ENCODE results near the gene CHRNA4. TPM values are rescaled to one million over a fixed set of nuclear protein-coding genes. Genes with fewer than 3 reads are reported as not detected.

Gene CHRNA4
- total RNA-seq, 2 experiments from 2014 or later = not detected

- CTCF ChIA-PET = no interaction called here
These were observed 42.4 kb upstream of the CHRNA4 start for GRCh38 chr20:63403403-63404105.

GRCh38 chr20:63402860-63403220 is 41.7 kb upstream of the CHRNA4 start:
- no peaks in the 10 kb centered on the region for H3K9me3 Mint-ChIP-seq
- TF ChIP-seq CTCF (IDR thresholded peaks at IDR 0.05) = no peak
- ATAC-seq (ENCODE audit: poor library complexity) (no peak), DNase-seq (no peak)
- ChIA-PET CTCF (no interaction called here), POLR2A (no interaction called here)
- no peaks in the 10 kb centered on the region for H3K36me3 ChIP-seq (ENCODE audit: insufficient read depth, low read length)
- H3K27ac Mint-ChIP-seq = no peak overlapping the region
- H3K4me3 Mint-ChIP-seq = no peak overlapping the region
- peaks cover 0 to 3% of the 10 kb centered on the region in 2 experiments for H3K27me3 ChIP-seq (ENCODE audit: control insufficient read depth in 1 of 2, insufficient read depth in 2 of 2, low read length in 2 of 2)
- H3K9me3 ChIP-seq (ENCODE audit: control insufficient read depth in 1 of 2, insufficient read depth in 1 of 2, low read length in 2 of 2) = peaks cover 0 to 9% of the 10 kb centered on the region in 2 experiments
- no peaks in the 10 kb centered on the region for H3K4me1 Mint-ChIP-seq (ENCODE audit: low read depth)
- intact Hi-C loops (cut with DNase I, micrococcal nuclease) = no loop called here
- H3K4me3 ChIP-seq (ENCODE audit: low read length) = no peak overlapping the region
- H3K27me3 Mint-ChIP-seq = no peaks in the 10 kb centered on the region
- no peaks in the 10 kb centered on the region for H3K36me3 Mint-ChIP-seq (ENCODE audit: low read depth)
- H3K27ac ChIP-seq (ENCODE audit: low read depth in 1 of 2, low read length in 2 of 2) = no peak overlapping the region
- H3K4me1 ChIP-seq (ENCODE audit: insufficient read depth, low read length) = no peaks in the 10 kb centered on the region

More at GRCh38 chr20:63403403-63404105, 42.4 kb upstream of the CHRNA4 start:
- Histone ChIP-seq H3K27ac (ENCODE audit: low read depth in 1 of 2, low read length in 2 of 2) (no peak overlapping the region), H3K4me3 (ENCODE audit: low read length) (no peak overlapping the region), H3K27me3 (ENCODE audit: control insufficient read depth in 1 of 2, insufficient read depth in 2 of 2, low read length in 2 of 2) (peaks cover 0 to 3% of the 10 kb centered on the region in 2 experiments), H3K4me1 (ENCODE audit: insufficient read depth, low read length) (no peaks in the 10 kb centered on the region), H3K9me3 (ENCODE audit: control insufficient read depth in 1 of 2, insufficient read depth in 1 of 2, low read length in 2 of 2) (peaks cover 0 to 9% of the 10 kb centered on the region in 2 experiments), H3K36me3 (ENCODE audit: insufficient read depth, low read length) (no peaks in the 10 kb centered on the region)
- no peak for ATAC-seq (ENCODE audit: poor library complexity)
- no peak for TF ChIP-seq CTCF (IDR thresholded peaks at IDR 0.05)
- no peak overlapping the region for H3K27ac Mint-ChIP-seq
- no peaks in the 10 kb centered on the region for H3K36me3 Mint-ChIP-seq (ENCODE audit: low read depth)
- no peaks in the 10 kb centered on the region for H3K4me1 Mint-ChIP-seq (ENCODE audit: low read depth)
- POLR2A ChIA-PET = no interaction called here
- H3K9me3 Mint-ChIP-seq = no peaks in the 10 kb centered on the region
- no peaks in the 10 kb centered on the region for H3K27me3 Mint-ChIP-seq
- DNase-seq = no peak
- H3K4me3 Mint-ChIP-seq = no peak overlapping the region
- intact Hi-C loops (cut with DNase I, micrococcal nuclease) = no loop called here

GRCh38 chr20:63402181-63402859 is 41.2 kb upstream of the CHRNA4 start:
- Histone ChIP-seq H3K4me3 (ENCODE audit: low read length) (no peak overlapping the region), H3K27me3 (ENCODE audit: control insufficient read depth in 1 of 2, insufficient read depth in 2 of 2, low read length in 2 of 2) (peaks cover 0 to 3% of the 10 kb centered on the region in 2 experiments), H3K4me1 (ENCODE audit: insufficient read depth, low read length) (no peaks in the 10 kb centered on the region), H3K9me3 (ENCODE audit: control insufficient read depth in 1 of 2, insufficient read depth in 1 of 2, low read length in 2 of 2) (peaks cover 0 to 4% of the 10 kb centered on the region in 2 experiments), H3K36me3 (ENCODE audit: insufficient read depth, low read length) (no peaks in the 10 kb centered on the region), H3K27ac (ENCODE audit: low read depth in 1 of 2, low read length in 2 of 2) (no peak overlapping the region)
- ChIA-PET CTCF (no interaction called here), POLR2A (no interaction called here)
- DNase-seq = no peak
- Mint-ChIP-seq H3K4me1 (ENCODE audit: low read depth) (no peaks in the 10 kb centered on the region), H3K9me3 (no peaks in the 10 kb centered on the region), H3K27ac (no peak overlapping the region), H3K4me3 (no peak overlapping the region), H3K27me3 (no peaks in the 10 kb centered on the region), H3K36me3 (ENCODE audit: low read depth) (no peaks in the 10 kb centered on the region)
- no peak for ATAC-seq (ENCODE audit: poor library complexity)
- TF ChIP-seq CTCF (IDR thresholded peaks at IDR 0.05) = no peak
- intact Hi-C loops (cut with DNase I, micrococcal nuclease) = no loop called here
